GM12874 (cell line): ENCODE data around the gene PPP4C.

Source experiments
- TF ChIP-seq, protein P1 (sequence below): IDR thresholded peaks from 2 replicates; pipeline ENCODE4 v1.5.1; 2011; ENCODE audit warnings: low read depth, mild to moderate bottlenecking, control low read depth, low read length, moderate library complexity; ENCODE audit not compliant: insufficient read depth

PPP4C gene

DNA sequence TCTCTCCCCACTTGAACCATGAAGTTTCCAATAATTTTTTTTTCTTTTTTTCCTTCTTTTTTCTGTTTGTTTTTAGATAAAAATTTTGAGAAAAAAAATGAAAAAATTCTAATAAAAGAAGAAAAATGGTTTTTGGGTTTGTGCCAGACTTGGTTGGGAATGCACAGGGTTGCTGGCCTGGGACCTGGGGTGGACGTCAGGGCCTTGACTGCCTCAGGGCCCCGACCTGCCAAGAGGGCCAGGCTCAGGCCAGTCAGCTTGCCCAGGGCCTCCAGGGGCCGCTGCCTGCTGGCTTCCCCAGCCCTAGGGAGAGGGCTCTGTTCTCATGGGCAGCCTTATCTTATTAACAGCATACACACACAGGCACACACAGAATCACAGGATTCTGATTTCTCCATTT lies 9.5 kb downstream of the PPP4C start:
- TF ChIP-seq, protein P1, sequence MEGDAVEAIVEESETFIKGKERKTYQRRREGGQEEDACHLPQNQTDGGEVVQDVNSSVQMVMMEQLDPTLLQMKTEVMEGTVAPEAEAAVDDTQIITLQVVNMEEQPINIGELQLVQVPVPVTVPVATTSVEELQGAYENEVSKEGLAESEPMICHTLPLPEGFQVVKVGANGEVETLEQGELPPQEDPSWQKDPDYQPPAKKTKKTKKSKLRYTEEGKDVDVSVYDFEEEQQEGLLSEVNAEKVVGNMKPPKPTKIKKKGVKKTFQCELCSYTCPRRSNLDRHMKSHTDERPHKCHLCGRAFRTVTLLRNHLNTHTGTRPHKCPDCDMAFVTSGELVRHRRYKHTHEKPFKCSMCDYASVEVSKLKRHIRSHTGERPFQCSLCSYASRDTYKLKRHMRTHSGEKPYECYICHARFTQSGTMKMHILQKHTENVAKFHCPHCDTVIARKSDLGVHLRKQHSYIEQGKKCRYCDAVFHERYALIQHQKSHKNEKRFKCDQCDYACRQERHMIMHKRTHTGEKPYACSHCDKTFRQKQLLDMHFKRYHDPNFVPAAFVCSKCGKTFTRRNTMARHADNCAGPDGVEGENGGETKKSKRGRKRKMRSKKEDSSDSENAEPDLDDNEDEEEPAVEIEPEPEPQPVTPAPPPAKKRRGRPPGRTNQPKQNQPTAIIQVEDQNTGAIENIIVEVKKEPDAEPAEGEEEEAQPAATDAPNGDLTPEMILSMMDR, result no peak

DNA sequence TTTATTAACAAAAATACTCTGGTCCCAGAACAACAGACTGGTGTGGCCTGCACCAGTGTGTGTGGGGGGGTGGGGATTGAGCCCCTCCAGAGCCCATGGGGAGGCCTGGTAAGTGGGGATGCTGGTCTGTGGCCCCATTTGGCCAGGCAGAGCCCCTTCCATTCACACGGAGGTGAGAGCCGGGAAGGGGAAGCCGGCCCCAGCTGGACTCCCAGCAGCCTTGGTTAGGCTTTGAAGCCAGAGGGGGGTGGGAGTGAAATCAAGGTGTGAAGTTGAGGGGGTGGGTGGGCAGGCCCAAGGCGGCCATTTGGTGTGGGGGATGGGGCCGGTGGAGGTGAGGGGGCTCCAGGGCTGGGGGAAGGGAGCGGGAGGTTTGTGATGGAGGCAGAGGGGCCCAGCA lies 10.0 kb downstream of the PPP4C start:
- TF ChIP-seq, protein P1, result no peak

DNA sequence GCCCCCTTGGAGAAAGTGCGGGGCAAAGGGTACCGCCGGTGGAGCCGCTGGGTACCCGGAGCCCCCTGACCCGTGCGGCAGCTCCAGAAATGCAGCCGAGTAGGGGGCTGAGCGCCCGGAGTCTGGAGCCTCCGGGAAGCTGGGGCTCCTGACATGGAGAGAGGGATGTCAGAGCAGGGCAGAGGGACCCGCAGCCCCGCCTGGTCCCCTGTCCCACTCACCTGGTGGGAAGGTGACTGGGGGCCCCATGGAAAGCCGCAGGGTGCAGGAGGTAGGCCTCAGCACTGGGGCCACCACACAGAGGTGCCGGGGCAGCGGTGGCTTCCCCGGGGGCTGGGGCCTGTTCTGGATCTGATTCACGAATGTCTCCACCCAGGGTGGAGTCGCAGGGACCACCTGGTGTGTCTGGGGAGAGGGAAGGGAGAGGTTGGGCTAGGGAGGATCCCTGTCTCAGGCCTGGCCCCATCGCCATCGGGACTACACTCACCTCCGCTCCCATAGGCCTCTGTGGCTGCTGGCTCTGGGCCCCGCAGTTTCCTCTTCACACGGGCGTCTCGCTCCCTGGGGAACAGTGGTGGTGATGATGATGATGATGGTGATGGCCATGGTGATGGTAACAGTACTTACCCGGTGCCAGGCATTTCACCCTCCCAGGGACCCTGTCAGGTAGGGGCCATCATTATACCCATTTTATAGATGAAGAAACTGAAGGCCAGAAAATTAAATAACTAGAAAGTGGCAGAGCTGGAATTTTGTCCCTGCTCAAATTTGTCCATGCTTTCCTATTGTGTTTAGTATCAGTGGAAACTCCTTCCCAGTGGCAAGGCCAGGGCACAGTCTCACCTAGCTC lies 10.7 kb downstream of the PPP4C start:
- TF ChIP-seq, protein P1, result no peak

DNA sequence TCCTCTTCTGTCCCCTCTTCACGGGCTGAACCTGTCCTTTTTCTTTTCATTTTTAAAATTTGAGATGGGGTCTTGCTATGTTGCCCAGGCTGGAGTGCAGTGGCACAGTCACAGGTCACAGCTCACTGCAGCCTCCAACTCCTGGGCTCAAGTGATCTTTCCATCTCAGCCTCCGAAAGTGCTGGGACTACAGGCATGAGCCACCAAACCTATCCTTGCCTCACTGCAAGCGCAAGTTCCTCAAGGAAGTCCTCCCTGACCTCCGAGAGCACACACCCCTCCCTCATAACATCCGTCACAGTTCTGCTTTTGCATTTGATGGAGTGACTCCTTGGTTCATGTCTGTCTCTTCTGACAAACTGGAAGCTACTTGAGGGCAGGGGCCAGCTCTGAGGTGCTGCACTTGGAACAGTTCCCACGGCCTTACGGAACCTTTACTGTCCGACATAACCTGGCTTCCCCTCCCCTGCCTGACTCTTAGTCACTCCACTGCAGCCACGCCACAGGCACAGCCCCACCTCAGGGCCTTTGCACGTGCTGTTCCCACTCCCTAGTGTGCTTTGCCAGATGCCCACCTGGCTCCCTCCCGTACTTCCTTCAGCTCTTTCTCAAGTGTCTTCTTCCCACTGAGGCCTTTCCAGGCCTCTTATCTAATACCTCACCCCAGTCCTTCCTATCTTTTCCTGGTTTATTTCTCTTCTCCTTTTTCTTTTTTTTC lies 11.5 kb downstream of the PPP4C start:
- TF ChIP-seq, protein P1, result no peak

DNA sequence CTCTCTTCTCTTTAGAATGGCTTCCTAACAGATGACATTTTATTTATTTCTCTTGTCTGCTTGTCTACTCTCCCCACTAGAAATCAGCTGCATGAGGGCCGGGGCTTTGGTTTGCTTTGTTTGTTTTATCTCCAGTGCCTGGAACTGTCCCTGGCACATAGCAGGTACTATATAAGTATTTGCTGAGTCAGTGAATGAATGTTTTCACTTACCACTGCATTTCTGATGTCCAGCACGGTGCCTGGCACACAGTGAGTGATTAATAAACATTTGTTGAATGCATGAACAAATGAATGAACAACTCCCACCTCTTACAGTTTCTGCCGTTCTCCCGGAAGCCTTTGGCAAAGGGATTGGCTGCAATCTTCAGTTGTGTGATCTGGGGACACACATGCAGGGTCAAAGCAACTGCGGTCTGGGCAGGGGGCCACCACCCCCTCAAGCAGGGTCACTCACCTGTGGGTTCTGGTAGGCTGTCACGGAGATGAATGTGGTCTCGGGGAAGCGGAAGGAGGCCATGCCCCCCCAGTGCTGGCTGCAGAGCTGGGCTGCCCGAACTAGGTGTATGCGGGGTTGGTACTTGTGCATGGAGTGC lies 12.5 kb downstream of the PPP4C start:
- TF ChIP-seq, protein P1, result no peak

DNA sequence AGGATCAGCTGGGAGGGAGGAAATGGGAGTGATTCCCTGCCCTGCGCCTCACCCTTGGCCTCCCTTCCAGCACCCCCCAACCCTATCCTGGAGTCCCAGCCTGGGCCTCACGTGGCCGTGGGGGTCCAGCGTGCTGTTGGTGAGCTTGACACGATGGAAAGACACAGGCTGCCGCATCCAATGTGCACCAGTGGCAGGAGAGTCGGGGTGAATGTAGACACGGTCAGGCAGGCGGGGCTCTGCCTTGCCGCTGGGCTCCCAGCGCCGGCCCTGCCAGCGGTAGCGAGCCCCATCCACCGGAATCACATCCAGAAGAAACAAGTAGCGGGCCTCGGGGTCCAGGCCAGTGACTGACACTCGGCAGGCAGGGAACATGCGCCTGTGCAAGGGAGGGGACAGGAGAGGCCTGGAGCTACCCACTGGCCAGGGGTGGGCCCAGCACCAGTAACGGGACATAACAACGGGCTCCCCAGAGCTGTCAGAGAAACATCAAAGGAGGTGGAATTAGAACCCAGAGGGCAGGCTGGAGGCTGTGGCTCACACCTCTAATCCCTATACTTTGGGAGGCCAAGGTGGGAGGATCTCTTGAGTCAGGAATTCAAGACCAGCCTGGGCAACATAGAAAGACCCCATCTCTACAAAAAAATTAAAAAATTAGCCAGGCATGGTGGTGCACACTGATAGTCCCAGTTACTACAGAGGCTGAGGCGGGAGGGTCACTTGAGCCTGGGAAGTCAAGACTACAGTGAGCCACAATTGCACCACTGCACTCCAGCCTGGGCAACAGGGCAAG lies 13.2 kb downstream of the PPP4C start:
- TF ChIP-seq, protein P1, result no peak
